ENCODE results near the gene PKIB.
"Not testable (repeated sequence)": the region's sequence is repeated elsewhere in the genome, so short reads cannot be mapped to it uniquely, and the experiment has no call there.

Gene PKIB

DNA sequence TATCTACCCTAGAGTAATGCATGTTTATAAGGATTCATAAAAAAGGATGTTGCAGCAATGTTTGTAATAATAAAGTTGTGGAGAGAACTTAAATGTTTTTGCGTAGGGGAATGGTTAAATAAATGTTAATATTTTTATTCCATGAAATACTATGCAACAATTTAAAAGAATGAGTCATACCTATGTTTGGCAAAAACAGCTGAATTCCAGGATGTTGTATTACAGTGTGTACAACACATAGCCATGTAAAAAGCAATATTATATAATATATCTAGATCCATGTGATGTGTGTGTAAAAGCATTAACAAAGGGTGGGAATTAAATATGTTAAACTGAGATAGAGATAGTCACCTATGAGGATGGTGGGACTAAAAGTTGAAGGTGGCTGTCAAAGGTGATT is 21.1 kb upstream of the PKIB start:
- H3K4me3 ChIP-seq (ENCODE audit: low read depth, low read length), result no peak overlapping the region
- DNase-seq (ENCODE audit: low read depth, low spot score), result no peak
- ChIA-PET CTCF (no interaction called here), POLR2A (no interaction called here)
- no peak for TF ChIP-seq CTCF (IDR thresholded peaks at IDR 0.05; ENCODE audit: insufficient read depth, low read length, missing control alignments)

GRCh38 chr6:122598295-122598694 is 11.9 kb upstream of the PKIB start:
- DNase-seq (ENCODE audit: low read depth, low spot score); POLR2A ChIA-PET; CTCF ChIA-PET: not testable (repeated sequence)

DNA sequence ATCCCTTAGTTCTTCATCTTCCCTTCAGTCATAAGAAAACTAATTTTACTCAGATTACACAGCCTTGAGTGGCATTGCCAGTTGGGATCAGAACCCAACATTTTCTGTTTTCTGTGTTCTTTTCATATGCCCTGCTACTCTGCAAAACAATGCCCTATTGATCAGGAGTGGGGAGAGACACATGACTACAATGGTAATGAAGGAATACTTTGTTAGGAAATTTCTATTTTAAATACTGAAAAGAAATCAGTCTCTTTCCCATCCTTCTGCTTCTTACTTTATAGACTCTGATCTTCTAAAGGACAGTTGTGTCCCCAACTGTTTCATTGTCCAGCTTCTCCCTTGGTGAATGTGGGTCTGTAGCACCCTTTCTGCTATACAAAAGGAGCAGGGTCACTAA is 5.5 kb upstream of the PKIB start:
- CTCF ChIA-PET, result no interaction called here
- DNase-seq (ENCODE audit: low read depth, low spot score), result no peak
- H3K4me3 ChIP-seq (ENCODE audit: low read depth, low read length), result no peak overlapping the region
- POLR2A ChIA-PET, result no interaction called here
- TF ChIP-seq CTCF (IDR thresholded peaks at IDR 0.05; ENCODE audit: insufficient read depth, low read length, missing control alignments), result no peak

More at GRCh38 chr6:122598295-122598694, 11.9 kb upstream of the PKIB start:
- not testable (repeated sequence) for H3K4me3 ChIP-seq (ENCODE audit: low read depth, low read length)

GRCh38 chr6:122610690-122611455 is 668 bp downstream of the PKIB start:
- TF ChIP-seq CTCF (IDR thresholded peaks at IDR 0.05; ENCODE audit: insufficient read depth, low read length, missing control alignments), result no peak
- H3K4me3 ChIP-seq (ENCODE audit: low read depth, low read length), result peak overlapping the region; percentile 62
- POLR2A ChIA-PET, result no interaction called here
- CTCF ChIA-PET, result interaction anchor here (1.0 to 1.8 kb wide), 6 partner anchors 31 to 228 kb away, joined by 3 to 7 read pairs (median 5); no protein-coding TSS in a partner anchor
- DNase-seq (ENCODE audit: low read depth, low spot score), result no peak

DNA sequence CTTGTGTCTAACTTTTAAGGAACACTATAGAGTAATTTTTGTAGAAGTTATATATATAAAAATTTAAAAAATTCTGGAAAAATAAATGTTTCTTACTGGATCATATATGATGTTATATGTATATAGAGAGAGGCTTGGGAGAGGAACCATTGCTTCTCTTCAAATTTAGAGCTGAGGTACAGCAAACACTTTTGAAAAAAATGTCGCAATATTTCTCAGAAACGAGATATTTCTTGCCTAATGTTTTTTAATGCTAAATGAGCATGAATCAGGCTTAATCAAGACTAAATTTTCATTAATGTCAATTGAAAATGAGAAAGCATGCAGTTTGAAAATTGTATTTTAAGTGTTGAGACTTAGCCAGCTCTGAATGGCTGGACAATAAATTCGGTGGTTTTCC is 2.6 kb downstream of the PKIB start:
- CTCF ChIA-PET, result no interaction called here
- no peak for TF ChIP-seq CTCF (IDR thresholded peaks at IDR 0.05; ENCODE audit: insufficient read depth, low read length, missing control alignments)
- no peak for DNase-seq (ENCODE audit: low read depth, low spot score)
- H3K4me3 ChIP-seq (ENCODE audit: low read depth, low read length), result no peak overlapping the region
- POLR2A ChIA-PET, result no interaction called here

DNA sequence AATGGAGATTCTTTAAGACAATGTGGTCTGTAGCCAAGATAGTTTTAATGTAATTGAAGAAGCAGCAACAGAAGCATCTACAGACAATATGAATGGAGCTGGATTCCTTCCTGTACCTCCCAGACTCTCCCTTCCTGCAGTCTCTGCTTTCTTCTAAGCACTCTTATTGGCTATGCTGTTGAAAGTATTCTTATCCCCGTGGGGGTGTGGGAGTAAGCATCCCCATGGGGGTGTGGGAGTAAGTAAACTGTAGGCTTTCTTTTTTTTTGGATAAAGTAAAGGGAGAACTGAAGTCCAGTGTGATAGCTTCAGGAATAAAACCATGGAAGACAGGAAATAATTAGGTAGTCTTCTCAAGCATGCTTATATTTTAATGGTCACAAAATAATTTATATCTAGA is 4.1 kb downstream of the PKIB start:
- TF ChIP-seq CTCF (IDR thresholded peaks at IDR 0.05; ENCODE audit: insufficient read depth, low read length, missing control alignments), result no peak
- CTCF ChIA-PET, result interaction anchor here (1.3 kb wide), 1 partner anchor 84 kb away, joined by 3 read pairs; no protein-coding TSS in a partner anchor
- H3K4me3 ChIP-seq (ENCODE audit: low read depth, low read length), result no peak overlapping the region
- POLR2A ChIA-PET, result interaction anchor here (0.6 kb wide), 1 partner anchor 21 kb away, joined by 4 read pairs; no protein-coding TSS in a partner anchor
- DNase-seq (ENCODE audit: low read depth, low spot score), result no peak

GRCh38 chr6:122615409-122615808 is 5.2 kb downstream of the PKIB start:
- CTCF ChIA-PET, result interaction anchor here (1.3 kb wide), 2 partner anchors 85 to 107 kb away, joined by 3 read pairs; no protein-coding TSS in a partner anchor
- POLR2A ChIA-PET, result no interaction called here

More at GRCh38 chr6:122615409-122615808, 5.2 kb downstream of the PKIB start:
- no peak overlapping the region for H3K4me3 ChIP-seq (ENCODE audit: low read depth, low read length)
- DNase-seq (ENCODE audit: low read depth, low spot score), result no peak
- TF ChIP-seq CTCF (IDR thresholded peaks at IDR 0.05; ENCODE audit: insufficient read depth, low read length, missing control alignments), result no peak

Data from AG04449 (cell line).